ENCODE results near the gene SHOC1. TPM values are rescaled to one million over a fixed set of nuclear protein-coding genes. Genes with fewer than 3 reads are reported as not detected.
"Not testable (repeated sequence)": the region's sequence is repeated elsewhere in the genome, so short reads cannot be mapped to it uniquely, and the experiment has no call there.

Gene SHOC1
- total RNA-seq, 4 donors from 2014 or later: not detected

DNA sequence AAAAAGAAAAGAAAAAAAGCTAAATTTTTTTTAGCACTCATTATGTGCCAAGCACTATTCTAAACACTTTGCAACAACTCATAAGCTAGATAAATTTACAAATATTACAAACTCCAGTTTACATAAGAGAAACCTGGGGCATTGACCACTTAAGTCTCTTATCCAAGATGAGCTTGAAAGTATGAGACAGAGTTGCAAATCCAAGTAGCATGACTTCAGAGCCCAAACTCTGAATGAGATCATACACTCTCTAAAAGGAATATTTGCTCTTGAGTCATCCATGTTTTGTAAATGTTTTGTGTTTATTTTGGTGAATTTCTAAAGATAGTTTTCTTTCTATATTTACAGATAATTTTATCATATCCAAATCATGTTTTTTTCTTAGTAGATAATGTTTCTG, 4.0 kb upstream of the SHOC1 start:
- TF ChIP-seq, protein P1, sequence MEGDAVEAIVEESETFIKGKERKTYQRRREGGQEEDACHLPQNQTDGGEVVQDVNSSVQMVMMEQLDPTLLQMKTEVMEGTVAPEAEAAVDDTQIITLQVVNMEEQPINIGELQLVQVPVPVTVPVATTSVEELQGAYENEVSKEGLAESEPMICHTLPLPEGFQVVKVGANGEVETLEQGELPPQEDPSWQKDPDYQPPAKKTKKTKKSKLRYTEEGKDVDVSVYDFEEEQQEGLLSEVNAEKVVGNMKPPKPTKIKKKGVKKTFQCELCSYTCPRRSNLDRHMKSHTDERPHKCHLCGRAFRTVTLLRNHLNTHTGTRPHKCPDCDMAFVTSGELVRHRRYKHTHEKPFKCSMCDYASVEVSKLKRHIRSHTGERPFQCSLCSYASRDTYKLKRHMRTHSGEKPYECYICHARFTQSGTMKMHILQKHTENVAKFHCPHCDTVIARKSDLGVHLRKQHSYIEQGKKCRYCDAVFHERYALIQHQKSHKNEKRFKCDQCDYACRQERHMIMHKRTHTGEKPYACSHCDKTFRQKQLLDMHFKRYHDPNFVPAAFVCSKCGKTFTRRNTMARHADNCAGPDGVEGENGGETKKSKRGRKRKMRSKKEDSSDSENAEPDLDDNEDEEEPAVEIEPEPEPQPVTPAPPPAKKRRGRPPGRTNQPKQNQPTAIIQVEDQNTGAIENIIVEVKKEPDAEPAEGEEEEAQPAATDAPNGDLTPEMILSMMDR (IDR thresholded peaks at IDR 0.05): no peak
- ATAC-seq (ENCODE audit: low FRiP score) (no peak), DNase-seq (ENCODE audit: low spot score) (no peak)

GRCh38 chr9:111795557-111795839, 761 bp upstream of the SHOC1 start:
- DNase-seq (ENCODE audit: low spot score): no peak
- ATAC-seq (ENCODE audit: low FRiP score): no peak
- TF ChIP-seq, protein P1 (IDR thresholded peaks at IDR 0.05): no peak

DNA sequence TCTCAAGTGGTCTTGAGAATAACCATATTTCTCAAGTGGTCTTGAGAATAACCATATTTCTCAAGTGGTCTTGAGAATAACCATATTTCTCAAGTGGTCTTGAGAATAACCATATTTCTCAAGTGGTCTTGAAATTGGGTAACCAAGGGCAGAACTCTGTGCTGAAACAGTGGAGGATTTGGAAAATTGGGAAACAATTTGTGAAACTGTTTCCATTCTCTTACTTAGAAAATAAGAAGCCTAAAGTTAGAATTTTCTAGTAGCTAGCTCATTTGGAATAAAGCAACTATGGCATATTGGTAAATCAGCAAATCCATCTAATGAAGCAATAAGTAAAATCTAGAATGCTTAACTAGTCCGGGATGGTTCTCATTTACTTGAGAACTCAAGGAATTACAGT, 2.9 kb downstream of the SHOC1 start:
- DNase-seq (ENCODE audit: low spot score); ATAC-seq (ENCODE audit: low FRiP score): not testable (repeated sequence)

DNA sequence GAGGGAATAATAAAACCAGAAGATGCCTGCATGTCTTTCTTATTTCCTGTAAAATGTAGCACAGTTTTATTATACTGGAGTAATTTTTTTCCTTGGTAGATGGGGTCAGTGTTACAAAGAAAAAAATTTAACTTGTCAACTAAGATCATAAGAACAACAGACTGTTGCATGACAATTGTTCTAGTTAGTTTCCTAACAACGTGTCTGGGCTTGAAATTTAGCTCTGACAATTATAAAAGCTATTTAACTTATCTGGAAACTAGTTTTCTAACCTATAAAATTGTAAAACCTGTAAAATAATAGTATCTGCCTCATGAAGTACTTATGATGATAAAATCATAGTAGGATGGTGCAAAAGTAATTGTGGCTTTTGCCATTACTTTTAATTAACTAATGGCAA, 4.9 kb downstream of the SHOC1 start:
- no peak for ATAC-seq (ENCODE audit: low FRiP score)
- TF ChIP-seq, protein P1 (IDR thresholded peaks at IDR 0.05): no peak

DNA sequence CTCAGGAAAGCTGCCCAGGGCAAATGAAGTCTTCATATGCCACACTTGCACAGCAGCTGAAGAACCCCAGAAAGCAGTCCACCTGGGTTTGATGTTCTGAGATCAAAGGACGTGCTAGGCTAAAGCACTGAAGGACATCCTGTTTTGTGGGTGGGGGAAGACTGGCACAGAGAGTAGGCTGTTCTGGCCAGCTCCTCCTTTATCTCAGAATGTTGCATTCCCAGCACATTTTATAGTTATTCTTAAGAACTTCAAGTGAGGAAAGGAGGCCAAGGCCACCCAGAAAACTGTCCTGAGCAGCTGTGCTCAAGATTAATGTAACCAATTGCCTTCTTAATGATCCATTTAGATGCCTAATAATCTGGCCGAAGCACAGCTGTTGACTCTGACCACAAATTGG, 10.9 kb downstream of the SHOC1 start:
- ATAC-seq (ENCODE audit: low FRiP score) (no peak), DNase-seq (ENCODE audit: low spot score) (no peak)
- TF ChIP-seq, protein P1 (IDR thresholded peaks at IDR 0.05): no peak

More for the DNA sequence above, 4.9 kb downstream of the SHOC1 start:
- DNase-seq (ENCODE audit: low spot score): no peak

DNA sequence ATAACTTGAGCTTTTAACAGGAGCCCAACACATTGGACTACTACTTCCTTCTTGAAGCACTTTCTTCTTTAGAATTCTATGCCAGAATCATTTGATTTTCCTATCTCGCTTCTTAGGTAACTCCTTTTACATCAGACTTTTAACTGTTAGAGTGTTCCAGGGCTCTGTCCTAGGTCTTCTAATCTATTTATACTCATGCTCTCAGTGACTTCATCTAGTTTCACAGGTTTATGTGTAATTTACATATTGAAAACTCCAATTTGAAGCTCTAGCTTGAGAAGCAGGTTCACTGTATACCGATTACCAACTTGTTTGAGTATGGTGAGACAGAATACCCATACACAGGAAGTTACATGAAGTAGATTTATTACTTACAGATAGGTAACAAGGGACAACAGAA, 11.3 kb downstream of the SHOC1 start:
- no peak for ATAC-seq (ENCODE audit: low FRiP score)
- TF ChIP-seq, protein P1 (IDR thresholded peaks at IDR 0.05): no peak
- no peak for DNase-seq (ENCODE audit: low spot score)

DNA sequence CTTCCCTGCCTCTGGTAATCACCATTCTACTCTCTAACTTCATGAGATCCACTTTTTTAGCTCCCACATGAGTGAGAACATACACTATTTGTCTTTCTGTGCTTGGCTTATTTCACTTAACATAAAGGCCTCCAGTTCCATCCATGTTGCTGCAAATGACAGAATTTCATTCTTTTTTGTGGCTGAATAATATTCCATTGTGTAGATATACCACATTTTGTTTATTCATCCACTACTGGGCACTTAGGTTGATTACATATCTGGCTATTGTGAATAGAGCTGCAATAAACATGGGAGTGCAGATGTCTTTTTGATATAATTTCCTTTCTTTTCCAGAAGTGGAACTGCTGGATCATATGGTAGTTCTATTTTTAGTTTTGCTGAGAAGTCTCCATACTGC, 28.7 kb downstream of the SHOC1 start:
- DNase-seq (ENCODE audit: low spot score): no peak
- TF ChIP-seq, protein P1 (IDR thresholded peaks at IDR 0.05): no peak
- ATAC-seq (ENCODE audit: low FRiP score): no peak

DNA sequence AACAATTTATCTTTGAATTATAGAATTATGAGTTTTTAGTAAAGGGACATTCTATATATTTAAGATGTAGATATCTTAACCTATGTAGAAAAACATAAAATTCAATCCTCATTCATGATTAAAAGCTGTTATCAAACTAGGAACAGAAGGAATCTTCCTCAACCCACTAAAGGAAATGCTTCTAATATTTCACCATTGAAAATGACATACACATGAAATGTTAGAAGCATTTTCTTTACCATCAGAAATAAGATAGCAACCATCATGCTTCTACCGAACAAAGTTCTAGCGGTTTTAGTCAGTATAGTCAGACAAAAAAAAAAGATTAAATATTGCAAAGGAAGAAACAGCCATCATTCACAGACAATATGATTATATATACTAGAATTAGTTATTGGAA, 32.2 kb downstream of the SHOC1 start:
- TF ChIP-seq, protein P1 (IDR thresholded peaks at IDR 0.05): no peak
- DNase-seq (ENCODE audit: low spot score): no peak
- ATAC-seq (ENCODE audit: low FRiP score): no peak

Measured in omental fat pad (tissue), 4 donors.